ENCODE data around the gene SUPT20H.

DNA sequence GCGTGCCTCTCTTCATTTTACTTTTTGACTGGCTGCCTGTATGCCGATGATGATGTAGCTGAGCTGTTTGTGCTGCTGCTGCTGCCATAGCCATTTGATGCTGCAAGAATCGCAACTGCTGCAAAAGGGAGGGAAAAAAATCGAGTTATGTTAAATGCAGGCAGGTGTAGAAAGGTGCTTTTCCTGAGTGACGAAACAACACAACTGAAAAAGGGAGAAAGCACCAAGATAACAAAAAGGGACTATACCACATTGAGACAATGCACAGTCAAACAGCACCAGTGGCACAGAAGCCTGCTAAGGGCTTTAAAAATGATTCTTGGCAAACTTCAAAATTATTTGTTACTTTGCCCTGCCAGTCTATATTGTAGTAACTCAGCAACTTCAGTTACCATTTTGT is 49.8 kb downstream of the SUPT20H start:
- TF ChIP-seq, protein P1, sequence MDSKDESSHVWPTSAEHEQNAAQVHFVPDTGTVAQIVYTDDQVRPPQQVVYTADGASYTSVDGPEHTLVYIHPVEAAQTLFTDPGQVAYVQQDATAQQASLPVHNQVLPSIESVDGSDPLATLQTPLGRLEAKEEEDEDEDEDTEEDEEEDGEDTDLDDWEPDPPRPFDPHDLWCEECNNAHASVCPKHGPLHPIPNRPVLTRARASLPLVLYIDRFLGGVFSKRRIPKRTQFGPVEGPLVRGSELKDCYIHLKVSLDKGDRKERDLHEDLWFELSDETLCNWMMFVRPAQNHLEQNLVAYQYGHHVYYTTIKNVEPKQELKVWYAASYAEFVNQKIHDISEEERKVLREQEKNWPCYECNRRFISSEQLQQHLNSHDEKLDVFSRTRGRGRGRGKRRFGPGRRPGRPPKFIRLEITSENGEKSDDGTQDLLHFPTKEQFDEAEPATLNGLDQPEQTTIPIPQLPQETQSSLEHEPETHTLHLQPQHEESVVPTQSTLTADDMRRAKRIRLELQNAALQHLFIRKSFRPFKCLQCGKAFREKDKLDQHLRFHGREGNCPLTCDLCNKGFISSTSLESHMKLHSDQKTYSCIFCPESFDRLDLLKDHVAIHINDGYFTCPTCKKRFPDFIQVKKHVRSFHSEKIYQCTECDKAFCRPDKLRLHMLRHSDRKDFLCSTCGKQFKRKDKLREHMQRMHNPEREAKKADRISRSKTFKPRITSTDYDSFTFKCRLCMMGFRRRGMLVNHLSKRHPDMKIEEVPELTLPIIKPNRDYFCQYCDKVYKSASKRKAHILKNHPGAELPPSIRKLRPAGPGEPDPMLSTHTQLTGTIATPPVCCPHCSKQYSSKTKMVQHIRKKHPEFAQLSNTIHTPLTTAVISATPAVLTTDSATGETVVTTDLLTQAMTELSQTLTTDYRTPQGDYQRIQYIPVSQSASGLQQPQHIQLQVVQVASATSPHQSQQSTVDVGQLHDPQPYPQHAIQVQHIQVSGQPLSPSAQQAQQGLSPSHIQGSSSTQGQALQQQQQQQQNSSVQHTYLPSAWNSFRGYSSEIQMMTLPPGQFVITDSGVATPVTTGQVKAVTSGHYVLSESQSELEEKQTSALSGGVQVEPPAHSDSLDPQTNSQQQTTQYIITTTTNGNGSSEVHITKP (tag by site-specific recombination; IDR thresholded peaks at IDR 0.05), result no peak
- TF ChIP-seq, protein P2, sequence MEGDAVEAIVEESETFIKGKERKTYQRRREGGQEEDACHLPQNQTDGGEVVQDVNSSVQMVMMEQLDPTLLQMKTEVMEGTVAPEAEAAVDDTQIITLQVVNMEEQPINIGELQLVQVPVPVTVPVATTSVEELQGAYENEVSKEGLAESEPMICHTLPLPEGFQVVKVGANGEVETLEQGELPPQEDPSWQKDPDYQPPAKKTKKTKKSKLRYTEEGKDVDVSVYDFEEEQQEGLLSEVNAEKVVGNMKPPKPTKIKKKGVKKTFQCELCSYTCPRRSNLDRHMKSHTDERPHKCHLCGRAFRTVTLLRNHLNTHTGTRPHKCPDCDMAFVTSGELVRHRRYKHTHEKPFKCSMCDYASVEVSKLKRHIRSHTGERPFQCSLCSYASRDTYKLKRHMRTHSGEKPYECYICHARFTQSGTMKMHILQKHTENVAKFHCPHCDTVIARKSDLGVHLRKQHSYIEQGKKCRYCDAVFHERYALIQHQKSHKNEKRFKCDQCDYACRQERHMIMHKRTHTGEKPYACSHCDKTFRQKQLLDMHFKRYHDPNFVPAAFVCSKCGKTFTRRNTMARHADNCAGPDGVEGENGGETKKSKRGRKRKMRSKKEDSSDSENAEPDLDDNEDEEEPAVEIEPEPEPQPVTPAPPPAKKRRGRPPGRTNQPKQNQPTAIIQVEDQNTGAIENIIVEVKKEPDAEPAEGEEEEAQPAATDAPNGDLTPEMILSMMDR (tag by site-specific recombination; IDR thresholded peaks at IDR 0.05), result no peak
- TF ChIP-seq ZNF157 (tag by site-specific recombination; IDR thresholded peaks at IDR 0.05) (no peak), SETDB1 (IDR thresholded peaks at IDR 0.05; ENCODE audit: insufficient read length, low read length) (no peak), ZNF792 (tag by site-specific recombination; IDR thresholded peaks at IDR 0.05) (no peak)

All from HEK293 (cell line).